KMS-11 (cell line): ENCODE measurements around the gene RNGTT.
"Not testable (repeated sequence)": the region's sequence is repeated elsewhere in the genome, so short reads cannot be mapped to it uniquely, and the experiment has no call there.

Source experiments
- H2AFZ ChIP-seq: fragments of 200-600 bp; sonication (generic); 2 replicates; pipeline ENCODE4 v1.6.1; 2016; ENCODE audit warnings: antibody characterized with exemption, mixed run types, low read depth
- H3K27ac ChIP-seq: fragments of 200-600 bp; sonication (generic); 2 replicates; pipeline ENCODE4 v1.6.1; 2016; ENCODE audit warnings: mild to moderate bottlenecking, mixed run types
- H3K27me3 ChIP-seq: fragments of 200-600 bp; sonication (generic); 2 replicates; pipeline ENCODE4 v1.6.1; 2017; ENCODE audit warnings: mild to moderate bottlenecking, low read depth, mixed run types, moderate library complexity; ENCODE audit not compliant: insufficient read depth
- H3K36me3 ChIP-seq: fragments of 200-600 bp; sonication (generic); 2 replicates; pipeline ENCODE4 v1.6.1; 2017; ENCODE audit warnings: mild to moderate bottlenecking, mixed run types; ENCODE audit not compliant: insufficient read depth
- H3K4me1 ChIP-seq: fragments of 200-600 bp; sonication (generic); 2 replicates; pipeline ENCODE4 v1.6.1; 2016; ENCODE audit warnings: mild to moderate bottlenecking, low read depth, mixed run types; ENCODE audit not compliant: poor library complexity, severe bottlenecking
- H3K4me2 ChIP-seq: fragments of 200-600 bp; sonication (generic); 2 replicates; pipeline ENCODE4 v1.7.0; 2016; ENCODE audit warnings: mild to moderate bottlenecking, mixed run types
- H3K4me3 ChIP-seq: fragments of 200-600 bp; sonication (generic); IDR thresholded peaks from 2 replicates; pipeline ENCODE4 v1.6.1; 2017; ENCODE audit warnings: low read depth, low read length, mixed read lengths; ENCODE audit not compliant: insufficient read depth
- H3K79me2 ChIP-seq: fragments of 200-600 bp; sonication (generic); 2 replicates; pipeline ENCODE4 v1.6.1; 2016; ENCODE audit warnings: low read depth, mixed run types; ENCODE audit not compliant: insufficient read depth
- H3K9ac ChIP-seq: fragments of 200-600 bp; sonication (generic); 2 replicates; pipeline ENCODE4 v1.6.1; 2016; ENCODE audit warnings: mild to moderate bottlenecking, mixed run types
- H4K20me1 ChIP-seq: fragments of 200-600 bp; sonication (generic); 2 replicates; pipeline ENCODE4 v1.6.1; 2016; ENCODE audit warnings: mild to moderate bottlenecking, mixed run types; ENCODE audit not compliant: insufficient read depth
- TF ChIP-seq, protein P1 (sequence below): fragments of 200-600 bp; sonication (generic); conservative IDR thresholded peaks from 2 replicates; pipeline ENCODE4 v1.6.1; 2017; ENCODE audit warnings: low read depth, mild to moderate bottlenecking, antibody characterized with exemption, low read length, moderate library complexity, mixed read lengths

Gene RNGTT

DNA sequence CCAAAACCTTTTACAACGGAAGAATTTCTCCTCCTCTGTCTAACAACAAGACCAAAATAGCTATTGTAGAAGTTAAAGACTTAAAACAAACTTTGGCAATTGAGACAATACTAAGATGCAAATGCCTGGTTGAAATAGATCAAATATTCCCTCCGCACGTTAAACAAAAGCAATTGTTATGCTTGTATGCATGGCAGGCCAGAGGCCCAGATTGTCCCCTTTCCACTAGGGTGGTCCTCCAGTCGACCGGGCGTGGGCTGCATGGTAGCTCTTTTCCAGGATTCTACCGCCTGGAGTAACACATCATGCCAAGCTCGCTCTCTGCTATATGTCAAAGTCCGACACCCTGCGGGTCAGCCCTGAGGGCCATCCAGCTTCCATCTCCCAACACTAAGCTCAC, 234.7 kb downstream of the RNGTT start:
- Histone ChIP-seq H2AFZ (no peak overlapping the region), H3K27ac (no peak overlapping the region), H3K4me3 (no peak overlapping the region), H3K79me2 (peaks cover 16% of the 10 kb centered on the region; the same call in 1 of the 2 replicates), H3K4me2 (no peak overlapping the region), H3K9ac (no peak overlapping the region), H3K36me3 (no peaks in the 10 kb centered on the region), H4K20me1 (no peaks in the 10 kb centered on the region), H3K27me3 (no peaks in the 10 kb centered on the region), H3K4me1 (peaks cover 21% of the 10 kb centered on the region)
- TF ChIP-seq, protein P1, sequence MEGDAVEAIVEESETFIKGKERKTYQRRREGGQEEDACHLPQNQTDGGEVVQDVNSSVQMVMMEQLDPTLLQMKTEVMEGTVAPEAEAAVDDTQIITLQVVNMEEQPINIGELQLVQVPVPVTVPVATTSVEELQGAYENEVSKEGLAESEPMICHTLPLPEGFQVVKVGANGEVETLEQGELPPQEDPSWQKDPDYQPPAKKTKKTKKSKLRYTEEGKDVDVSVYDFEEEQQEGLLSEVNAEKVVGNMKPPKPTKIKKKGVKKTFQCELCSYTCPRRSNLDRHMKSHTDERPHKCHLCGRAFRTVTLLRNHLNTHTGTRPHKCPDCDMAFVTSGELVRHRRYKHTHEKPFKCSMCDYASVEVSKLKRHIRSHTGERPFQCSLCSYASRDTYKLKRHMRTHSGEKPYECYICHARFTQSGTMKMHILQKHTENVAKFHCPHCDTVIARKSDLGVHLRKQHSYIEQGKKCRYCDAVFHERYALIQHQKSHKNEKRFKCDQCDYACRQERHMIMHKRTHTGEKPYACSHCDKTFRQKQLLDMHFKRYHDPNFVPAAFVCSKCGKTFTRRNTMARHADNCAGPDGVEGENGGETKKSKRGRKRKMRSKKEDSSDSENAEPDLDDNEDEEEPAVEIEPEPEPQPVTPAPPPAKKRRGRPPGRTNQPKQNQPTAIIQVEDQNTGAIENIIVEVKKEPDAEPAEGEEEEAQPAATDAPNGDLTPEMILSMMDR, result no peak

DNA sequence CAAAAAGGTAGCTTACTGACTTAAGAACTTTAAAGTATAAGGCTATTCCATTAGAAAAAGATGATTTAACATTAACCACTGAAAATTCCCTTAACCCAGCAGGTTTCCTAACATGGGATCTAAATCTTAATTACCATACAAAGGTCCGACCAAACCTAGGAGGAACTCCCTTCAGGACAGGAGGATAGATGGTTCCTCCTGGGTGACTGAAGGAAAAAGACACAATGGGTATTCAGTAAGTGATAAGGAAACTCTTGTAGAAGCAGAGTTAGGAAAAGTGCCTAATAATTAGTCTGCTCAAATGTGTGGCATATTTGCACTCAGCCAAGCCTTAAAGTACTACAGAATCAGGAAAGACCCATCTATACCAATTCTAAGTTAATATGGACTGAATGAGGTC, 237.0 kb downstream of the RNGTT start:
- H2AFZ ChIP-seq, H3K4me1 ChIP-seq, H3K36me3 ChIP-seq, H3K4me3 ChIP-seq, H3K4me2 ChIP-seq, H3K9ac ChIP-seq, H4K20me1 ChIP-seq, H3K27me3 ChIP-seq, H3K27ac ChIP-seq, H3K79me2 ChIP-seq: not testable (repeated sequence)

DNA sequence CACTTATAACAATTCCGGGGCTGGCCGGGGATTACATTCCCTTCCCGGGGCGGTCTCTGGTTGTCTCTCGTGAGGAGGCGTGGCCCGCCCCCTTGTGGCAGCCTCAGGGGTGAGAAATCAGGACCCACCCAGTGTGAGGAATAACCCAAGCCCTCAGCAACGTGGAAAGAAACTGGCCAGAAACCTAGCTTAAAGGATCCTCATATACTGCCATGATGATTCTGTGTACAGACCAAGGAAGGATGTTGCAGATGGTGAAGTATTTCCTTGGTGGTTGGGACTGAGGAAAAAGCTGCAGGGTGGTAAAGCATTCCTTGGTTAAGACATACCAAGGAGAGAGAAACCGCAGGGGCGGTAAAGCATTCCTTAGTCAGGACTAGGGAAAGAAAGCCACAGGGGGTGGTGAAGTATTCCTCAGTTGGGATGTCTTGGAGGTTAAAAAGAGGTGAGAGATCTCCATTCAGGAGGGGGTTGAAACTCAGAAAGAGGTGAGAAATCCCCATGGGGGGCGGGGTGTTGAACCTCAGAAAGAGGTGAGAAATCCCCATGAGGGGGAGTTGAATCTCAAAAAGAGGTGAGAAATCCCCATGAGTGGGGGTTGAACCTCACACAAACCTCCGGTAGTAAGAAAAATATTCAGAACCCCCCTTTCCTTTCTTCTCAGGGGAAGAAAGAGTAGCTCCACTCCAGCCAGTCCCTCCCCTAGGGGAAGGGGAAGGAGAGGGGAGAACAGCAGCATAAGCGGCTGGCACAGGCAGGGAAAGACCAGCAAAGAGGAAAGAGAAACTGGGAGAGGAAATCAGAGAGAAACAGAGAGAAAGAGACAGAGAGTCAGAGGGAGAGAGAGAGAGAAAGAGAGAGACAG, 238.1 kb downstream of the RNGTT start:
- TF ChIP-seq, protein P1, result no peak; the same call in 1 of the 2 replicates

DNA sequence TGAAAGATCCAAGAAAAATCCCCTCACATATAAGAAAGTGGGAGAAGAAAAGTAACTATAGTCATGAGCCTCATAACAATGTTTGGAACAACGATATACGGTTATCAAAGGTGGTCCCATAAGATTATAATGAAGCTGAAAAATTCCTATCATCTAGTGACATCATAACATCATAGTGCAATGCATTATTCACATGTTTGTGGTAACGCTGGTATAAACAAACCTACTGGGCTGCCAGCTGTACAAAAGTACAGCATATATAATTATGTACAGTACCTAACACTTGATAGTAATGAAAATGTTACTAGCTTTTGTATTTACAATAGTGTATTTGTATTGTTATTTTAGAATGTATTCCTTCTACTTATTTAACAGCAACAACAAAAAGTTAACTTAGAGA, 240.7 kb downstream of the RNGTT start:
- H4K20me1 ChIP-seq, result no peaks in the 10 kb centered on the region
- H3K4me1 ChIP-seq, result no peaks in the 10 kb centered on the region
- H3K27me3 ChIP-seq, result no peaks in the 10 kb centered on the region
- H3K4me3 ChIP-seq, result no peak overlapping the region
- H3K9ac ChIP-seq, result no peak overlapping the region
- H2AFZ ChIP-seq, result no peak overlapping the region
- H3K36me3 ChIP-seq, result no peaks in the 10 kb centered on the region
- no peaks in the 10 kb centered on the region for H3K79me2 ChIP-seq
- no peak overlapping the region for H3K27ac ChIP-seq
- no peak overlapping the region for H3K4me2 ChIP-seq
- TF ChIP-seq, protein P1, result no peak

More for the DNA sequence above, 238.1 kb downstream of the RNGTT start:
- Histone ChIP-seq H3K4me3 (no peak overlapping the region), H3K79me2 (no peaks in the 10 kb centered on the region), H3K4me1 (no peaks in the 10 kb centered on the region), H3K36me3 (no peaks in the 10 kb centered on the region), H3K27ac (no peak overlapping the region), H3K9ac (no peak overlapping the region), H4K20me1 (no peaks in the 10 kb centered on the region), H3K4me2 (no peak overlapping the region), H2AFZ (no peak overlapping the region), H3K27me3 (no peaks in the 10 kb centered on the region)

DNA sequence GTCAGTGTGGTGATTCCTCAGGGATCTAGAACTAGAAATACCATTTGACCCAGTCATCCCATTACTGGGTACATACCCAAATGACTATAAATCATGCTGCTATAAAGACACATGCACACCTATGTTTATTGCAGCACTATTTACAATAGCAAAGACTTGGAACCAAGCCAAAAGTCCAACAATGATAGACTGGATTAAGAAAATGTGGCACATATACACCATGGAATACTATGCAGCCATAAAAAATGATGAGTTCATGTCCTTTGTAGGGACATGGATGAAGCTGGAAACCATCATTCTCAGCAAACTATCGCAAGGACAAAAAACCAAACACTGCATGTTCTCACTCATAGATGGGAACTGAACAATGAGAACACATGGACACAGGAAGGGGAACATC, 247.0 kb downstream of the RNGTT start:
- not testable (repeated sequence) for H3K4me3 ChIP-seq, H3K4me1 ChIP-seq, H2AFZ ChIP-seq, H3K36me3 ChIP-seq, H4K20me1 ChIP-seq, H3K79me2 ChIP-seq, H3K27me3 ChIP-seq, H3K9ac ChIP-seq, H3K27ac ChIP-seq, H3K4me2 ChIP-seq
